Measurements from ENCODE around the gene JAM2.

Gene JAM2

DNA sequence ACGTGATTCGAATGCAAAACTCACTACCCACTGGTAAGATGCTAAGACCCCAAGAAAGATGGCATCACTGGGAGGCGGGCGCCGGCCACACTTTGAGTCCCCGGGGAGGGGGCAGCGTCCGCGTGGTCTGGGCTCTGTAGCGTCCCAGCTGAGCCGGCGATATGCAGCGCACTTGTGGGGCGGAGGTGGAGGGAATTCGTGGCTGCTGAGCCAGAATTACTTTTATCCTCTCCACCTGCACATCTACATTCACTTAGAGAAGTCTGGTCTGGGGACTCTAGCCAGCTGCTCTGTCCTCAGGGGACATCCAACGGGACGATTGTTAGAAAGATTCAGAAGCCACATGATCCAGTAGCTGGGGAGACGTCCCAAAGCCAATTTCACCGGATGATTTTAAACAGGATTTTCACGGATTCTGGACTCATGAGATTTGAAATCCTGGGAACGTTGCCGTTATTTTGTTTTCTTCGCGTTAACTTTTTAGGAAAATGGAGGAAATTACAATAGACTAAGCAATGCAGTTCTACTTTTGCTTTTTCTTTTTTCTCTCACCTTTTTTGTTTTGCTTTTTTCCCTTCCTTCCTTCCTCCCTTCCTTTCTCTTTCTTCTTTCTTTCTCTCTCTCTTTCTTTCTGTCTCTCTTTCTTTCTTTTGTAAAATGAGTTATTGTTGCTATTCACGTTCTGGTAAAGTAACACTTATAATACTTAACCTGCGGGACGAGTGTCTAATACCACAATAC lies 1.3 kb downstream of the JAM2 start:
- DNase-seq (ENCODE audit: extremely low read depth, insufficient read length): no peak
- TF ChIP-seq, protein P1, sequence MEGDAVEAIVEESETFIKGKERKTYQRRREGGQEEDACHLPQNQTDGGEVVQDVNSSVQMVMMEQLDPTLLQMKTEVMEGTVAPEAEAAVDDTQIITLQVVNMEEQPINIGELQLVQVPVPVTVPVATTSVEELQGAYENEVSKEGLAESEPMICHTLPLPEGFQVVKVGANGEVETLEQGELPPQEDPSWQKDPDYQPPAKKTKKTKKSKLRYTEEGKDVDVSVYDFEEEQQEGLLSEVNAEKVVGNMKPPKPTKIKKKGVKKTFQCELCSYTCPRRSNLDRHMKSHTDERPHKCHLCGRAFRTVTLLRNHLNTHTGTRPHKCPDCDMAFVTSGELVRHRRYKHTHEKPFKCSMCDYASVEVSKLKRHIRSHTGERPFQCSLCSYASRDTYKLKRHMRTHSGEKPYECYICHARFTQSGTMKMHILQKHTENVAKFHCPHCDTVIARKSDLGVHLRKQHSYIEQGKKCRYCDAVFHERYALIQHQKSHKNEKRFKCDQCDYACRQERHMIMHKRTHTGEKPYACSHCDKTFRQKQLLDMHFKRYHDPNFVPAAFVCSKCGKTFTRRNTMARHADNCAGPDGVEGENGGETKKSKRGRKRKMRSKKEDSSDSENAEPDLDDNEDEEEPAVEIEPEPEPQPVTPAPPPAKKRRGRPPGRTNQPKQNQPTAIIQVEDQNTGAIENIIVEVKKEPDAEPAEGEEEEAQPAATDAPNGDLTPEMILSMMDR (IDR thresholded peaks at IDR 0.05; ENCODE audit: insufficient read depth, low read length, poor library complexity, severe bottlenecking): no peak
- peak overlapping the region; percentile 86 for H3K4me3 ChIP-seq (replicated peaks; ENCODE audit: low read depth, low read length)

DNA sequence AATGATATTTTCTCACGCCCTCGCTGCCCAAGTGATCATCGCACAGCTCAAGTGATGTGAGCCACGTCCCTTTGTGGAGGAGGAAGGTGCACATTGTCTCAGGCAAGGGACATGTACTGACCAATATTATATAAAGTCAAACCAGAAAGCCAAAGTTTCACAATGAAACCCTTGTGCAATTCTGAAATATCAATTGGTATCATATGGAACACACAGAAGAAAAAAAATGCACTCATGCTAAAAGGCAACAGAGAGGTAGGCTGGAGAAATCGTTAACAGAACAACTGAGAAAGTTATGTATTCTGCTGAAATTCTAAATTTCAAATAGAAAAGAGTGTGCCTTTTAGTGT lies 1.9 kb downstream of the JAM2 start:
- H3K27me3 ChIP-seq (replicated peaks; ENCODE audit: control insufficient read depth, insufficient read depth, low read length): no peaks in the 10 kb centered on the region
- no peak for DNase-seq (ENCODE audit: extremely low read depth, insufficient read length)
- peak overlapping the region; percentile 86 for H3K4me3 ChIP-seq (replicated peaks; ENCODE audit: low read depth, low read length)
- H3K36me3 ChIP-seq (ENCODE audit: control insufficient read depth, insufficient read depth, low read length): no peaks in the 10 kb centered on the region
- TF ChIP-seq, protein P1 (IDR thresholded peaks at IDR 0.05; ENCODE audit: insufficient read depth, low read length, poor library complexity, severe bottlenecking): no peak

More for the DNA sequence above, 1.3 kb downstream of the JAM2 start:
- H3K27me3 ChIP-seq (replicated peaks; ENCODE audit: control insufficient read depth, insufficient read depth, low read length): no peaks in the 10 kb centered on the region
- H3K36me3 ChIP-seq (ENCODE audit: control insufficient read depth, insufficient read depth, low read length): no peaks in the 10 kb centered on the region

DNA sequence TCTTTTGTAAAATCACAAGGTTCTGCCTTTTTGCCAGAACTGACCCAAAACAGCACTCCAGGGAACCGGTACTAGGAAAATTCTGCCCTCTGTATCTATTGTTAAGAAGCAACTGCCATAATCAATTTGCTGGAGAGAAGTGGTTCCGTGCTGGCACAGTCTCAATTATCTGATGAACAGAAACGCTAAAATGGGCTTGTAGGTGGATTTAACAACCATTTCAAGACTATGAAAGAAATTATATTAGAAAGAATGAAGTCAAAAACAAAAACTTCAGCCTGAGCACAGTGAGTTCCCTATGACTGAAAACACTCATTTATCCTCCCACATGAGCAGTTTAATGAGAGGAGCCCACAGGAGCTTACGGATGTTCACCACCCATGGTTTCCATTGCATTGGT lies 4.4 kb downstream of the JAM2 start:
- H3K27me3 ChIP-seq (replicated peaks; ENCODE audit: control insufficient read depth, insufficient read depth, low read length): no peaks in the 10 kb centered on the region
- DNase-seq (ENCODE audit: extremely low read depth, insufficient read length): no peak
- TF ChIP-seq, protein P1 (IDR thresholded peaks at IDR 0.05; ENCODE audit: insufficient read depth, low read length, poor library complexity, severe bottlenecking): no peak
- no peak overlapping the region for H3K4me3 ChIP-seq (replicated peaks; ENCODE audit: low read depth, low read length)
- H3K36me3 ChIP-seq (ENCODE audit: control insufficient read depth, insufficient read depth, low read length): no peaks in the 10 kb centered on the region

DNA sequence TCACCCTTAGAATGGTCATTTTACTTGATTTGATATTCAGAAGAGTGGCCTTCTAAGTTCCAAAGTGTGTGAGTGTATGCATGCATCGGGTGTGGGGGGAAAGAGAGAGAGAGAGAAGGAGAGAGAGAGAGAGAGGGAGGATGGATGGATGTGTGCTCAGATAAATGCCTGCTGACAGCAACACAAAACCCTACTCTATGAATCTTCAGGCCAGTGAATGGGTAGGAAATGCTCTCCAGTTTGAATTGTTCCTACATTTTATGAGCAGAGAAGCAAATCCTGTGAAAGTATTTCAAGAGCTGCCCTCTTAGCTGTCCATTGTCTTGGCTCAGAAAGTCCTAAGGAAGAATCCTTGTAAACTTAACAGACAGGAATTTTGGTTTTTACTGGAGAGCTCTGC lies 7.4 kb downstream of the JAM2 start:
- H3K27me3 ChIP-seq (replicated peaks; ENCODE audit: control insufficient read depth, insufficient read depth, low read length): no peaks in the 10 kb centered on the region
- H3K4me3 ChIP-seq (replicated peaks; ENCODE audit: low read depth, low read length): no peak overlapping the region
- TF ChIP-seq, protein P1 (IDR thresholded peaks at IDR 0.05; ENCODE audit: insufficient read depth, low read length, poor library complexity, severe bottlenecking): no peak
- no peak for DNase-seq (ENCODE audit: extremely low read depth, insufficient read length)
- no peaks in the 10 kb centered on the region for H3K36me3 ChIP-seq (ENCODE audit: control insufficient read depth, insufficient read depth, low read length)

DNA sequence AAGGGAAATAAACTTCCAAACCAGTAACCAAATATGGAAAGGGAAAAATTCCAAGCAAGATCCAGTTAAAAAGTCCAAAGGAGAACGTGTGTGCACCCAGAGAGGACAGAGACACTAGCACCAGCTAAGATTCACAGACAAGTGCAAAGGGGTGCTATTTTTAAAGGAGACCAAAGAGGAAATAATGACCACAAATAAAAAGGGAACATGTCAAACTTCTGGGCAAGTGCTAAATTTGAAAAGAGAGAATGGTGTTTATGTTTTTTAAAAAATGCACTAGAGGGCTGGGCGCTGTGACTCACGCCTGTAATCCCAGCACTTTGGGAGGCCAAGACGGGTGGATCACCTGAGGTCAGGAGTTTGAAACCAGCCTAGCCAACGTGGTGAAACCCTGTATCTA lies 8.6 kb downstream of the JAM2 start:
- H3K36me3 ChIP-seq (ENCODE audit: control insufficient read depth, insufficient read depth, low read length): no peaks in the 10 kb centered on the region
- no peak for DNase-seq (ENCODE audit: extremely low read depth, insufficient read length)
- TF ChIP-seq, protein P1 (IDR thresholded peaks at IDR 0.05; ENCODE audit: insufficient read depth, low read length, poor library complexity, severe bottlenecking): no peak
- no peaks in the 10 kb centered on the region for H3K27me3 ChIP-seq (replicated peaks; ENCODE audit: control insufficient read depth, insufficient read depth, low read length)
- no peak overlapping the region for H3K4me3 ChIP-seq (replicated peaks; ENCODE audit: low read depth, low read length)

DNA sequence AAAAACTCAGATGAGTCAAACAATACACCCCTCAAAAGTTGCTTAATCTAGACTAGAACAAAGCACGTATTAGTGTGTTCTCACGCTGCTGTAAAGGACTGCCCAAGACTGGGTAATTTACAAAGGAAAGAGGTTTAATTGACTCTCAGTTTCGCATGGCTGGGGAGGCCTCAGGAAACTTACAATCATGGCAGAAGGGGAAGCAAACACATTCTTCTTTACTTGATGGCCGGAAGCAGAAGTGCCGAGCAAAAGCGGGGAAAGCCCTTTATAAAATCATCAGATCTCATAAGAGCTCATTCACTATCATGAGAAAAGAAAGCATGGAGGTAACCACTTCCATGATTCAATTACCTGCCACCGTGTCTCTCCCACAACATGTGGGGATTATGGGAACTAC lies 10.1 kb downstream of the JAM2 start:
- H3K4me3 ChIP-seq (replicated peaks; ENCODE audit: low read depth, low read length): no peak overlapping the region
- TF ChIP-seq, protein P1 (IDR thresholded peaks at IDR 0.05; ENCODE audit: insufficient read depth, low read length, poor library complexity, severe bottlenecking): no peak
- DNase-seq (ENCODE audit: extremely low read depth, insufficient read length): no peak

More for the DNA sequence above, 10.1 kb downstream of the JAM2 start:
- Histone ChIP-seq H3K36me3 (ENCODE audit: control insufficient read depth, insufficient read depth, low read length) (no peaks in the 10 kb centered on the region), H3K27me3 (replicated peaks; ENCODE audit: control insufficient read depth, insufficient read depth, low read length) (no peaks in the 10 kb centered on the region)

Measured in GM06990 (cell line).